HG03520 (cell line): ENCODE measurements around the gene FOXL3.

ENCODE experiments used
- ATAC-seq: cut with Tn5 transposase; IDR thresholded peaks from one replicate; pipeline ENCODE4 v1.9.1; 2021; ENCODE audit warnings: mild to moderate bottlenecking, moderate library complexity; ENCODE audit not compliant: unreplicated experiment

The FOXL3 gene

DNA sequence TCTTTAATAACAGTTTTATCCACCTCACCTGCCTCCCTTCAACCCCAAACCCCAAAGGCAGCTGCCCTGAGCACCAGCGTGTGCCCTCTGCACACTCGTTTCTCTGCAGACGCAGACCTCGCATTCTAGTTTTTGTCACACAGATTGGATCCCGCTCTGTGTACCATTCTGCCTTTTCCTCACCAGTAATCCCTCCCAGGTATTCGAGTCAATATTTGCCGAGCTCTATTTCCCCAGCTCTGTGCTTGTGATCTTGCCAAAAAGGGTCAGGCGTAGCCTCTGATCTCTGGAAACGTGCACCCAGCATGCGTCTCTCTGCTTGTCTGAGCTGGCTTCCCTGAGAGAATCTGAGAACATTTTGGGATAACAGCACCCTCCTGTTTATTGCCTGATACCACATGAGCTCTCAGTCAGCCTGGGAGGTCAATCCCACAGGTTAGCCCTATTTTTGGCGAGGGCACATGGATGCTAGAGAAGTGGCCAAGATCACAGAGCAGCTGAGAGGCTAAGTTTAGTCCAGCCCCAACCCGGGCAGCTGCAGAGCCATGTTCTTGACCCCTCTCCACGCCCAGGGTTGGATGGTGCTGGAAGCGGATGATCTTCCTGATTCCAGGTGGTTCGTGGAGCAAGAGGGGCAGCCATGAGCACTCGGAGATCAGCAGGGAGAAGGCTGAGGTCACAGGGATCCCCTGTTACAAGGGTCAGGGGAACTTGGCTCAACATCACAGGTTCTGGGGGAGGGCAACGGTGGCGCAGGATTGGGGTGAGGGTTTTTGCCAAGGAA lies 29.1 kb downstream of the FOXL3 start:
- ATAC-seq: no peak

GRCh38 chr7:320297-320696 lies 30.3 kb downstream of the FOXL3 start:
- no peak for ATAC-seq

DNA sequence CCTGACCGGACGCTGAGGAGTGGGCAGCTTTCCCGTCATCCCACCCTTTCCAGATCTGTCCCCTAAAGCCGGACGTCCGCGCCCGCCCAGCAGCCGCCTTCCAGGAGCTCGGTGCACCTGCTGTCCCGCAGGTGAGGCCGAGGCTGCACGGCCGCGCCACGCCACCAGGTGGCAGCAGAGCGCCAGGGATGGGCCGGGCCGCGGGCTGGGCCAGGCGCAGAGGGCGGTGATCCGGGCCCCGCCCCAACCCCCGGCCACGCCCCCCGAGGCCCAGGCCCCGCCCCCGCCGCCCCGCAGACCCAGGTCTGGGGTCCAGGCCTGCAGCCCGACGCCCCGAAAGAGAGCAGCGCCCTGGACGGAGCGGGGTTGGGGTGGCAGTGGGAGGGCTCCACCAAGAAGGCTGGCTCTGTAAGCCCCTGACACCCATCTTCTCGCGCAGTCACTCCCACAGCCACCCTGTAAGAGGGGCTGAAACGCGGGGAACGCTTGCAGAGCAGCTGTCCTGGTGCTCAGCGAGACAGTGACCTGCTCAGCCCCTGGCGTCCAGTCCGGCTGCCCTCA lies 32.2 kb downstream of the FOXL3 start:
- no peak for ATAC-seq

DNA sequence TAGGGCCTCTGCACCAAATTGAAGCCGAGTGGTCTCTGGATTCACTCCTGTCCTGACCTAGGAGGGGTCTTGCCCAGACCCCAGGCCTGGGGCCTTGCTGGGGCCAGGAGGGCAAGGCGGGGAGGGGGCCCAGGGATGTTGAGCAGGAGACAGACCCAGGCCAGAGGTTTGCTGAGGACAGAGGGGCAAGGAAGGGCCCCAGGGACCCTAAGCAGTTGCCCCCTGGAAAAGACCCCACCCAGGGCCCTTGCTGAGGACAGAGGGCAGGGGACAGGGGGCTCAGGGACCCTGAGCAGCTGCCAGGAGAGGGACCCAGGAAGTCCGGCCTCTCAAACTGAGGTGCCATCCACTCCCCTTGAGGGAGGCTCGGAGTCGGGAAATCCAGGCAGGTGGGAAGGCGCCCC lies 32.7 kb downstream of the FOXL3 start:
- ATAC-seq: no peak

DNA sequence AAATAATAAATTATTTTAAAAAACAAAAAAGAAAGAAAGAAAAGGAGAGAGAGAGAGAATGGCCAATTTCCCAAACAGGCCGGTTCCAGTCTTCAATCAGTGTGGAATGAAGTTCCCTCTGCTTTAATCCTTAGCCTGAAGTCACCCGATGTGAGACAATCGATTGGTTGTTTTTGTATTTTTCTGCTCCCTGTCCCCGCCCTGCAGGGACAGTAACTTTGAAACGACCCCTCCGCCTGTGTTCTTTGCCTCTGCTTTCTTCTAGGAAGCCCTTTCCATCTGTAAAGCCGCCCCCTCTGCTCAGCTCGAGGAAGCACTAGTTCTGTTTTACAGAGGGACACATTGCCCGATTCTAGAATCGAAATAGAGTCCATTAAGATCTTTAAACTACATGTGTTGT lies 33.4 kb downstream of the FOXL3 start:
- no peak for ATAC-seq

DNA sequence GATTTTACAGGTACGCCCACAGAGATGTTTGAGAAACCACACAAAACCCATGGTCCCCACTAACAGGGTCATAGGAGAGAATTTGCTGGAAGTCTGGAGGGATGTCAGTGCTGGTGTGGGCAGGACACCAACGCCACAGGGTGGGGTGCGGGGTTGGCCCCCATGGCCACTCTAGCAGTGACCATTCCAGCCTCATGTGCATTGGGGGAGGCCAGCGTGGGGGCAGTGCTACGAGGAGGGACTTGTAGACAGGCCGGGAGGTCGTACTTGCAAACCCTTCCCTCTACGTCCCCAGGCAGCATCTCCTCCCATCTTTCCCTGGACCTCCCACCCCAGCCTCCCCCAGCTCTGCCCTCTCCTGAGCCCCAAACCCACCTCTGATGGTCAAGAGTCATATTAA lies 34.0 kb downstream of the FOXL3 start:
- ATAC-seq: no peak

DNA sequence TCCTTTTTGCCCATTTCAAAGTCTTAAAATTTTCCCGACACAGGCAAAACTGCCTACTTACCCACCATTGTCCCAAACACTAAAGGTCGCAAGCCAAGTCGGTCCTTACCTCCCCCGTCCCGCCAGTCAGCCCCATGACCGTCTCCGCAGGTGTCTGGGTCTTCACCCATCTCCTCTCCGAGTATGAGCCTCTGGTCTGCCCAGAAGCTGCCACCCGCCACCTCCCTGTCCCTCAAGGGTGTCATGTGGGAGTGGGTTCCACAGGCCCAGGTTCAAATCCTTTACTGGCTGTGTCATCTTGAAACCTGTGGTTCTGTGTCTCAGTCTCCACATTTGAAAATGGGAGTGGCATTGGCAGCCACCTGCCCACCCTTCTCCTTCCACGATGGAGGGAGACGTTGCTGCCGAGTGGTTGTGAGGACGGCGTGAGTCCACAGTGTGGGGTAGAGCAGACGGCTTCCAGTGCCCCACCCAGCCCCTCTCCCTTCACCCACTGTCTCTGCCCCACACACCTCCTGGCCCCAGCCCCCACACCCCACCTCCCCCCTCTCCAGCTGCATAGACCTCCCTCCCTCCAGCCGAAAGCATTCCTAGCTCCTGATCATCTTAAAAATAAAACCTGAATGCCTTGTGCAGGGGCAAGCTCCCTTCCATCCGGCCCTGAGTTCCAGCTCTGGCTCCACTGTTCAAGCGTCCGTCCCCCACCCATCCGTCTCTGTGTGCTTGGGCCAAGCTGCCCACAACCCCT lies 35.3 kb downstream of the FOXL3 start:
- no peak for ATAC-seq

GRCh38 chr7:325811-326210 lies 35.8 kb downstream of the FOXL3 start:
- ATAC-seq: no peak

- ATAC-seq: no peak
Measured at GRCh38 chr7:326273-326672, 36.3 kb downstream of the FOXL3 start.

DNA sequence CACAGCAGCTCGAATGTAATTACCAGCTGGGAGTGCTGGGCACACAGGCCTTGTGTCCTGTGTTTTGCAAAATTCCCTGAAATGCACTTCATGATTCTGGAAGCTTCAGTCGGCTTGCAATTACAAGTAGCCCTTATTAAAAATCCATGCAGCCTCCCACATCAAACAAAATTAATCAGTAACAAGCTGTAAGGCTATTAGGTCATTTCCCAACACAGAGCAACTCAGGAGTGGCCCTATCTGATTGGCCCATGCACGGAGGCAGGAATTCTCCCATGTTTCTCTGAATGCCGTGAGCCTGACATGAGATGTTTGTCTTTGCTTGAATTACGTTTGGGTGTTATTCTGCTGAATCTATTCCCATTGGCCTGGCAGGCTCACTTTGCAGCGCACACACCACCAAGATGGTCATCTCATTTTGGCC lies 36.9 kb downstream of the FOXL3 start:
- ATAC-seq: no peak

- no peak for ATAC-seq
Measured at GRCh38 chr7:327233-327931, 37.4 kb downstream of the FOXL3 start.

GRCh38 chr7:327991-328702 lies 38.2 kb downstream of the FOXL3 start:
- ATAC-seq: no peak

DNA sequence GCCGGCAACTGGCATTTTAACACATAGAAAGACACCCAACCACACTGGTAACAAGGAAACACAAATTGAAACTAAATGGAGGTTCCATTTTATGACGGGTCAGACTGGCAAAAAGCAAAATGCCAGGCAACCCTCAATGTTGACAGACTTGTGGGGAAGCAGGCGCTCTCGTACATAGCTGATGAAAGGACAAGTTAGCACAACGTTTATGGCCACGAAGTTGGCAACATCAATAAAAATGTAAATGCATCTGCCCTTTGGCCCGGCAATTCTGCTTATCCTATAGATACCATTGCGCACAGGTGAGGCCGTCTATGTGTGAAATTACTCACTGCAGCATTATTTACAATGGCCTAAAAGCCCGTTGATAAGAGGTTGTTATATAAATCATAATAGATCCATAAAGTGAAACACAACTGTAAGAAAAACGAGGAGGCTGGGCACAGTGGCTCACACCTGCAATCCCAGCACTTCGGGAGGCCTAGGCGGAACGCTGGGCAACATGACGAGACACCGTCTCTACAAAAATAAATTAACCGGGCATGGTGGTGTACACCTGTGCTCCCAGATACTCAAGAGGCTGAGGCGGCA lies 39.8 kb downstream of the FOXL3 start:
- no peak for ATAC-seq

DNA sequence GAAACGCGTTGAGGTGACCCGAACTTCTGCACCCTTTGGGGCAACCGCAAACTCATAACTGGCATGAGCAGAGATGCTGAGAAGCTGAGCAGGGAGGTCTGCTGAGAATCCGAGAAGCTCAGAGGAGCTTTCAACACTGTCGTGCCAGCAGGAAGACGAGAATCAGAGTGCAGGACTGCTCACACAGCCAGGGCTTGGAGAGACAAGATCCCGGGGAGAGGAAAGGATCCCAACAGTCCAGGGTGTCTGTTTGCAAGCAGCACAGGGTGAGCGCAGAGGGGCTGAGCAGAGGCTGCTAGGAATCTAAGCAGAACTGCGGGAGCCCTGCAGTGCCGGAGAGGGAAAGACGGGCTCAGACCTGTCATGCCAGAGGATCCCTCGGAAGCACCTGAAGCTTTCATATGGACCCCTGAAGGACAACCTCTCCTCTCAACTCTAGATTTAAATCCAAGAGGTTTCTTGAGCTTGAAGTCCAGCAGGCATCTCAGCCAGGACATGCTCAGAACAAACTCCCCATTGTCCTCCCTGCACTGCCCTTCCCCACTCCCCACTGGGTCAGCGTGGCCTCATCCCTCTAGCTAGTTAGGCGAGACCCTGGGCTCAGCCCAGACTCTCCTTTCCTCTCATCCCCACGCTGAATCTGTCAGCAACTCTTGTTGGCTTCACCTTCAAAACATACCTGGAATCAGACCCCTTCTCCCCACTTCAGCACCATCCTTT lies 40.7 kb downstream of the FOXL3 start:
- ATAC-seq: no peak

DNA sequence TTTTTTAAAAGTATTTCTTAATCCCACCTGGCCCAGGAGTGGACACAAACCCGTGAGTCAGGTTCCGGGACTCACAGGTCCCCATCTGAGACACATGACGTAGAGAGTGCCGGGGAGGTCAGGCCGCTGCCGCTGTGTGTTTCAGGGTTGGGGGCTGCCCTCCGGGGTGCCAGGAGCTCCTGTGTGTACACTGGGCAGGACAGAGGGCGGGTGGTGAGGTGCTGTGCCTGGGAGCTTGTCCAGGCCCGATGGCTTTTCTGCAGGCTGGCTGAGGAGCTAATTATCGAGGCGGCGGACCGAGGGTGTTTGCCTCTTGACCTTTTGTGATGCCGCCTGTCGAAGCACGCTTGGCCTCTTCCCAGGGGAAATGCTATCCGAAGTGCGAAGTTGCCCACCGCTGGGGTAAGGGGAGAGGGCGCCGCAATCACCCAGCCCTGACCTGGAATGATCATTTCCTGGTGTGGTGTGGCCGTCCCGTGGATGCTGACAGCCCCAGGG lies 42.1 kb downstream of the FOXL3 start:
- ATAC-seq: no peak

GRCh38 chr7:332646-333392 lies 42.8 kb downstream of the FOXL3 start:
- no peak for ATAC-seq

GRCh38 chr7:333393-333764 lies 43.4 kb downstream of the FOXL3 start:
- ATAC-seq: no peak

GRCh38 chr7:334618-335357 lies 44.8 kb downstream of the FOXL3 start:
- ATAC-seq: no peak
